Prostate gland (tissue), 2 donors: ENCODE measurements around the gene RPS28.

Experiments
- POLR2AphosphoS5 ChIP-seq: sonication (generic); formaldehyde crosslinking; IDR thresholded peaks from one replicate; pipeline ENCODE4 v1.6.1; 2017; ENCODE audit warnings: antibody characterized with exemption
- TF ChIP-seq, protein P1 (sequence below), 4 experiments: fragments of 200-600 bp in 2 of 4; fragments of 450-650 bp in 2 of 4; sonication (generic) in 2 of 4; IDR thresholded peaks; 1 replicate in 3 of 4; 2 replicates in 1 of 4; pipeline ENCODE4 v1.5.1; 2016 to 2019; ENCODE audit warnings: antibody characterized with exemption in 4 of 4, mild to moderate bottlenecking in 2 of 4, moderate library complexity in 2 of 4

DNA sequence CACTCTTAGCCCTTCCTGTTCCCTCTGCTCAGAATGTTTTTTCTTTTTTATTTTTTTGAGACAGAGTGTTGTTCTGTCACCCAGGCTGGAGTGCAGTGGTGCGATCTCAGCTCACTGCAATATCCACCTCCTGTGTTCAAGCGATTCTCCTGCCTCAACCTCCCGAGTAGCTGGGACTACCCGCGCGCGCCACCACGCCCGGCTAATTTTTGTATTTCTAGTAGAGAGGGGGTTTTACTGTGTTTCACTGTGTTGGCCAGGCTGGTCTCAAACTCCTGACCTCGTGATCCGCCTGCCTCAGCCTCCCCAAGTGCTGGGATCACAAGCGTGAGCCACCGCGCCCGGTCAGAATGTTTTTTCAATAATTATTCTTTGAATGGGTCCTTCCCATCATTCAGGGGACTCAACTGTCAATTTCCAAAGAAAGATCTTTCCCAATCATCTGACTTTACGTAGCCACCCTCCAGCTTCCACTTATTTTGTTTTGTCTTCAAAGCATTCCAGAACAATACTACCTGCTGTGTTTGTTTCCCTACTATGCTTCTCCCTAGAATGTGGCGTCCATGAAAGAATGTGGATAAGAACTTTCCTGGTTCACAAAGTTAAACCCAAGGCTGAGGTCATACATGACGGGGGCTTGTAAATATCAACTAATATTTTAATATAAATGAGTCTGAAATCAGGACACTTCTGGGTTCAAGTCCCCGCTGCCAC lies 1.3 kb upstream of the RPS28 start:
- TF ChIP-seq, protein P1, sequence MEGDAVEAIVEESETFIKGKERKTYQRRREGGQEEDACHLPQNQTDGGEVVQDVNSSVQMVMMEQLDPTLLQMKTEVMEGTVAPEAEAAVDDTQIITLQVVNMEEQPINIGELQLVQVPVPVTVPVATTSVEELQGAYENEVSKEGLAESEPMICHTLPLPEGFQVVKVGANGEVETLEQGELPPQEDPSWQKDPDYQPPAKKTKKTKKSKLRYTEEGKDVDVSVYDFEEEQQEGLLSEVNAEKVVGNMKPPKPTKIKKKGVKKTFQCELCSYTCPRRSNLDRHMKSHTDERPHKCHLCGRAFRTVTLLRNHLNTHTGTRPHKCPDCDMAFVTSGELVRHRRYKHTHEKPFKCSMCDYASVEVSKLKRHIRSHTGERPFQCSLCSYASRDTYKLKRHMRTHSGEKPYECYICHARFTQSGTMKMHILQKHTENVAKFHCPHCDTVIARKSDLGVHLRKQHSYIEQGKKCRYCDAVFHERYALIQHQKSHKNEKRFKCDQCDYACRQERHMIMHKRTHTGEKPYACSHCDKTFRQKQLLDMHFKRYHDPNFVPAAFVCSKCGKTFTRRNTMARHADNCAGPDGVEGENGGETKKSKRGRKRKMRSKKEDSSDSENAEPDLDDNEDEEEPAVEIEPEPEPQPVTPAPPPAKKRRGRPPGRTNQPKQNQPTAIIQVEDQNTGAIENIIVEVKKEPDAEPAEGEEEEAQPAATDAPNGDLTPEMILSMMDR (IDR thresholded peaks at IDR 0.05) = no peak
- TF ChIP-seq POLR2AphosphoS5 = no peak
